KMS-11 (cell line): Measurements from ENCODE around the gene NGEF.

Experiments used
- H2AFZ ChIP-seq: fragments of 200-600 bp; sonication (generic); 2 replicates; pipeline ENCODE4 v1.6.1; 2016; ENCODE audit warnings: antibody characterized with exemption, mixed run types, low read depth
- H3K27ac ChIP-seq: fragments of 200-600 bp; sonication (generic); 2 replicates; pipeline ENCODE4 v1.6.1; 2016; ENCODE audit warnings: mild to moderate bottlenecking, mixed run types
- H3K27me3 ChIP-seq: fragments of 200-600 bp; sonication (generic); 2 replicates; pipeline ENCODE4 v1.6.1; 2017; ENCODE audit warnings: mild to moderate bottlenecking, low read depth, mixed run types, moderate library complexity; ENCODE audit not compliant: insufficient read depth
- H3K36me3 ChIP-seq: fragments of 200-600 bp; sonication (generic); 2 replicates; pipeline ENCODE4 v1.6.1; 2017; ENCODE audit warnings: mild to moderate bottlenecking, mixed run types; ENCODE audit not compliant: insufficient read depth
- H3K4me1 ChIP-seq: fragments of 200-600 bp; sonication (generic); 2 replicates; pipeline ENCODE4 v1.6.1; 2016; ENCODE audit warnings: mild to moderate bottlenecking, low read depth, mixed run types; ENCODE audit not compliant: poor library complexity, severe bottlenecking
- H3K4me2 ChIP-seq: fragments of 200-600 bp; sonication (generic); 2 replicates; pipeline ENCODE4 v1.7.0; 2016; ENCODE audit warnings: mild to moderate bottlenecking, mixed run types
- H3K4me3 ChIP-seq: fragments of 200-600 bp; sonication (generic); IDR thresholded peaks from 2 replicates; pipeline ENCODE4 v1.6.1; 2017; ENCODE audit warnings: low read depth, low read length, mixed read lengths; ENCODE audit not compliant: insufficient read depth
- H3K79me2 ChIP-seq: fragments of 200-600 bp; sonication (generic); 2 replicates; pipeline ENCODE4 v1.6.1; 2016; ENCODE audit warnings: low read depth, mixed run types; ENCODE audit not compliant: insufficient read depth
- H3K9ac ChIP-seq: fragments of 200-600 bp; sonication (generic); 2 replicates; pipeline ENCODE4 v1.6.1; 2016; ENCODE audit warnings: mild to moderate bottlenecking, mixed run types
- H4K20me1 ChIP-seq: fragments of 200-600 bp; sonication (generic); 2 replicates; pipeline ENCODE4 v1.6.1; 2016; ENCODE audit warnings: mild to moderate bottlenecking, mixed run types; ENCODE audit not compliant: insufficient read depth
- TF ChIP-seq, protein P1 (sequence below): fragments of 200-600 bp; sonication (generic); conservative IDR thresholded peaks from 2 replicates; pipeline ENCODE4 v1.6.1; 2017; ENCODE audit warnings: low read depth, mild to moderate bottlenecking, antibody characterized with exemption, low read length, moderate library complexity, mixed read lengths

NGEF gene

GRCh38 chr2:232955856-232956255, 57.2 kb downstream of the NGEF start:
- H3K9ac ChIP-seq, result no peak overlapping the region
- H3K4me1 ChIP-seq, result no peaks in the 10 kb centered on the region
- H3K79me2 ChIP-seq, result no peaks in the 10 kb centered on the region
- TF ChIP-seq, protein P1, sequence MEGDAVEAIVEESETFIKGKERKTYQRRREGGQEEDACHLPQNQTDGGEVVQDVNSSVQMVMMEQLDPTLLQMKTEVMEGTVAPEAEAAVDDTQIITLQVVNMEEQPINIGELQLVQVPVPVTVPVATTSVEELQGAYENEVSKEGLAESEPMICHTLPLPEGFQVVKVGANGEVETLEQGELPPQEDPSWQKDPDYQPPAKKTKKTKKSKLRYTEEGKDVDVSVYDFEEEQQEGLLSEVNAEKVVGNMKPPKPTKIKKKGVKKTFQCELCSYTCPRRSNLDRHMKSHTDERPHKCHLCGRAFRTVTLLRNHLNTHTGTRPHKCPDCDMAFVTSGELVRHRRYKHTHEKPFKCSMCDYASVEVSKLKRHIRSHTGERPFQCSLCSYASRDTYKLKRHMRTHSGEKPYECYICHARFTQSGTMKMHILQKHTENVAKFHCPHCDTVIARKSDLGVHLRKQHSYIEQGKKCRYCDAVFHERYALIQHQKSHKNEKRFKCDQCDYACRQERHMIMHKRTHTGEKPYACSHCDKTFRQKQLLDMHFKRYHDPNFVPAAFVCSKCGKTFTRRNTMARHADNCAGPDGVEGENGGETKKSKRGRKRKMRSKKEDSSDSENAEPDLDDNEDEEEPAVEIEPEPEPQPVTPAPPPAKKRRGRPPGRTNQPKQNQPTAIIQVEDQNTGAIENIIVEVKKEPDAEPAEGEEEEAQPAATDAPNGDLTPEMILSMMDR, result no peak
- H3K36me3 ChIP-seq, result no peaks in the 10 kb centered on the region
- no peaks in the 10 kb centered on the region for H4K20me1 ChIP-seq
- no peaks in the 10 kb centered on the region for H3K27me3 ChIP-seq
- H3K4me3 ChIP-seq, result no peak overlapping the region
- H3K4me2 ChIP-seq, result no peak overlapping the region
- H3K27ac ChIP-seq, result no peak overlapping the region
- no peak overlapping the region for H2AFZ ChIP-seq

- H3K4me2 ChIP-seq, result no peak overlapping the region
- H3K27me3 ChIP-seq, result no peaks in the 10 kb centered on the region
- no peak overlapping the region for H3K27ac ChIP-seq
- no peak overlapping the region for H3K9ac ChIP-seq
- TF ChIP-seq, protein P1, result no peak
- no peak overlapping the region for H3K4me3 ChIP-seq
- H4K20me1 ChIP-seq, result no peaks in the 10 kb centered on the region
- H3K4me1 ChIP-seq, result no peaks in the 10 kb centered on the region
- H3K79me2 ChIP-seq, result no peaks in the 10 kb centered on the region
- no peak overlapping the region for H2AFZ ChIP-seq
- H3K36me3 ChIP-seq, result no peaks in the 10 kb centered on the region
Observed at GRCh38 chr2:232954691-232955090, 58.4 kb downstream of the NGEF start.

GRCh38 chr2:232951891-232952290, 61.2 kb downstream of the NGEF start:
- Histone ChIP-seq H3K4me3 (no peak overlapping the region), H3K36me3 (no peaks in the 10 kb centered on the region), H3K9ac (no peak overlapping the region), H3K4me1 (no peaks in the 10 kb centered on the region), H3K27me3 (no peaks in the 10 kb centered on the region), H4K20me1 (no peaks in the 10 kb centered on the region), H3K27ac (no peak overlapping the region), H3K4me2 (no peak overlapping the region), H3K79me2 (no peaks in the 10 kb centered on the region), H2AFZ (no peak overlapping the region)
- TF ChIP-seq, protein P1, result no peak

DNA sequence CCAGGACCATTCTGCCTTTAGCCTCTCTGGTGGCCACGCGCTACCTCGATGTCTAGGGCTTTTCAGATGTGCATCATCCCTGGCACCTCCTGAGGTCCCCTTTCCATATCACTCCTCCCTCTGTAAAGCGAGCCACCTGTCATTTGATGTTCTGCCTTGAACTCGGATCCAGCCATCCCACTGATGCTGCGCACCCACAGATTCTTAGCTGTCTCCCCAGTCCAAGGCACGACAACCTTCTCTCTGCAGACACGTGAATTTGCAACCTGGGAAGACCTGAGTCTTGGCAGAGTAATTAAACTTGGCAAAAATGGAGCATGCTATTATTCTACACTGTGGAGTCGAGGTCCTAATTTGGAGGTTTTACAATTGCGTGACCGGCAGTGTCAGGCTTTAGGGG, 61.9 kb downstream of the NGEF start:
- H3K79me2 ChIP-seq, result no peaks in the 10 kb centered on the region
- no peak overlapping the region for H3K9ac ChIP-seq
- H2AFZ ChIP-seq, result no peak overlapping the region
- TF ChIP-seq, protein P1, result no peak
- no peaks in the 10 kb centered on the region for H3K4me1 ChIP-seq
- no peak overlapping the region for H3K27ac ChIP-seq
- no peaks in the 10 kb centered on the region for H3K36me3 ChIP-seq
- H3K4me3 ChIP-seq, result no peak overlapping the region
- no peaks in the 10 kb centered on the region for H3K27me3 ChIP-seq
- no peak overlapping the region for H3K4me2 ChIP-seq
- no peaks in the 10 kb centered on the region for H4K20me1 ChIP-seq
